Measurements from ENCODE around the gene ZDHHC14. TPM values are rescaled to one million over a fixed set of nuclear protein-coding genes. Genes with fewer than 3 reads are reported as not detected.

The ZDHHC14 gene
- total and polyA plus RNA-seq, 7 donors: 2.5 to 14.6 (median 4.3) TPM

DNA sequence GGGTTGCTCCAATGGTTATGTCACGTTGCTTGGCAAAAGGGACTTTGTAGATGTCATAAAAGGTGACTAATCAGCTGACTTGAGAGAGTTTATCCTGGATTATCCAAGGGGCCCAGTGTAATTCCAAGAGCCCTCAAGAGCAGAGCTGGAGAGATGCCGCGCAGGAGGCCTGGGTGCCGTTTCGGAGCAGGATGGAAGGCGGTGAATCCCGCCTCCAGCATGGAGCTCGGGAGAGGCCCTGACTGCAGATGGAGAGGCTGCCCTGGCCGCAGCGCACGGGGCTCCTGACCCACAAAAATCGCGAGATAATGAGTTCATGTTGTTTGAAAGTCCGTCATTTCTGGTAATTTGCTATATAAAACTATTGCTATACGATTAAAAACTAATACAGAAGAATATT is 219.8 kb downstream of the ZDHHC14 start:
- 91 to 94% (median 93%) methylated on average over 15 of the region's 15 CpGs for WGBS, 3 donors
- DNase-seq: no peak
- H3K9me3 ChIP-seq: no peaks in the 10 kb centered on the region
- TF ChIP-seq, protein P1, sequence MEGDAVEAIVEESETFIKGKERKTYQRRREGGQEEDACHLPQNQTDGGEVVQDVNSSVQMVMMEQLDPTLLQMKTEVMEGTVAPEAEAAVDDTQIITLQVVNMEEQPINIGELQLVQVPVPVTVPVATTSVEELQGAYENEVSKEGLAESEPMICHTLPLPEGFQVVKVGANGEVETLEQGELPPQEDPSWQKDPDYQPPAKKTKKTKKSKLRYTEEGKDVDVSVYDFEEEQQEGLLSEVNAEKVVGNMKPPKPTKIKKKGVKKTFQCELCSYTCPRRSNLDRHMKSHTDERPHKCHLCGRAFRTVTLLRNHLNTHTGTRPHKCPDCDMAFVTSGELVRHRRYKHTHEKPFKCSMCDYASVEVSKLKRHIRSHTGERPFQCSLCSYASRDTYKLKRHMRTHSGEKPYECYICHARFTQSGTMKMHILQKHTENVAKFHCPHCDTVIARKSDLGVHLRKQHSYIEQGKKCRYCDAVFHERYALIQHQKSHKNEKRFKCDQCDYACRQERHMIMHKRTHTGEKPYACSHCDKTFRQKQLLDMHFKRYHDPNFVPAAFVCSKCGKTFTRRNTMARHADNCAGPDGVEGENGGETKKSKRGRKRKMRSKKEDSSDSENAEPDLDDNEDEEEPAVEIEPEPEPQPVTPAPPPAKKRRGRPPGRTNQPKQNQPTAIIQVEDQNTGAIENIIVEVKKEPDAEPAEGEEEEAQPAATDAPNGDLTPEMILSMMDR (IDR thresholded peaks at IDR 0.05): no peak
- intact Hi-C loops (cut with DNase I): no loop called here
- no peak overlapping the region for H3K4me3 ChIP-seq
- peaks cover 3% of the 10 kb centered on the region for H3K4me1 ChIP-seq
- H3K27me3 ChIP-seq (ENCODE audit: insufficient read depth in 3 of 3, low read length in 2 of 3): no peaks in the 10 kb centered on the region
- no peak for ATAC-seq
- H3K36me3 ChIP-seq (ENCODE audit: insufficient read depth in 1 of 2, low read depth in 1 of 2): peaks cover 0 to 3% of the 10 kb centered on the region in 2 donors
- H3K27ac ChIP-seq: no peak overlapping the region

DNA sequence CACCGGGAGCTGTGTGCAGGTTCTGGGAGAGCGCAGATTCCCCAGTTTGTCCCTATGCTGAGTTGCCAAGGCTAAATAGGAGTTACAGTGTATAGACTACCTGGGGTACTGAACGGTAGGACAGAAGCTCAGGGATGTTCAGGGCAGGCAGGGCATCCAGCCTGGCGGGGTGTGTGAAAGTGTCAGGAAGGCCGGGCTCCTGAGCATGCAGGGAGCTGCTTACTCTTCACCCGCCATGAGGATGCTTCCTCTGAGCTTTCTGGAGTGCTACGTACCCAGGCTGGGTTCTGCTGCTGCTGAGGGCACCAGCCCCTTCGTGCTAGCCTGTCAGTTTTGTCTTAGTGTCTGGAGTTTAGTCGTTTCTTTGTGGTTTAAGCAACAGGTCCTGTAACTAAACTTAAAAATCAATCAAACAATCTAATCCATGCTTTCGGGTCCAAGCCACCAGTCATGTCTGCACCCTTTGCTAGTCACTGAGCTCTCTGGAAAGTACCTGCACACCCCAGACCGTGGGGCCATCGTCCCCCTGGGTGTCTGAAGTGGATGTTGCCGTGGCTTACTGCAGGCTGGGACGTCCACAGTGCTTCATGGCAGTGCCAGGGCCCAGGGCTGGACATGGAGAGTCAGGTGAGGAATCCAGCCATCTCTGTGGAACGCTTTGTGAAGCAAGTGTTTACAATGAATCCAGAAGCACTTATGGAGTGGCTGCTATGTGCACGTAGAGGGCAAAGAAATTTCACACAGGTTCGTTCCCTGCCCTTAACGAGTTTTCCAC is 221.7 kb downstream of the ZDHHC14 start:
- no peak for ATAC-seq
- no peak for DNase-seq
- Histone ChIP-seq H3K4me1 (no peaks in the 10 kb centered on the region), H3K36me3 (ENCODE audit: insufficient read depth in 1 of 2, low read depth in 1 of 2) (peaks cover 0 to 3% of the 10 kb centered on the region in 2 donors), H3K27me3 (ENCODE audit: insufficient read depth in 3 of 3, low read length in 2 of 3) (no peaks in the 10 kb centered on the region), H3K4me3 (no peak overlapping the region), H3K27ac (no peak overlapping the region), H3K9me3 (no peaks in the 10 kb centered on the region)
- WGBS, 3 donors: 89 to 91% (median 90%) methylated on average over 18 of the region's 18 CpGs
- intact Hi-C loops (cut with DNase I): no loop called here
- TF ChIP-seq, protein P1 (IDR thresholded peaks at IDR 0.05): no peak

DNA sequence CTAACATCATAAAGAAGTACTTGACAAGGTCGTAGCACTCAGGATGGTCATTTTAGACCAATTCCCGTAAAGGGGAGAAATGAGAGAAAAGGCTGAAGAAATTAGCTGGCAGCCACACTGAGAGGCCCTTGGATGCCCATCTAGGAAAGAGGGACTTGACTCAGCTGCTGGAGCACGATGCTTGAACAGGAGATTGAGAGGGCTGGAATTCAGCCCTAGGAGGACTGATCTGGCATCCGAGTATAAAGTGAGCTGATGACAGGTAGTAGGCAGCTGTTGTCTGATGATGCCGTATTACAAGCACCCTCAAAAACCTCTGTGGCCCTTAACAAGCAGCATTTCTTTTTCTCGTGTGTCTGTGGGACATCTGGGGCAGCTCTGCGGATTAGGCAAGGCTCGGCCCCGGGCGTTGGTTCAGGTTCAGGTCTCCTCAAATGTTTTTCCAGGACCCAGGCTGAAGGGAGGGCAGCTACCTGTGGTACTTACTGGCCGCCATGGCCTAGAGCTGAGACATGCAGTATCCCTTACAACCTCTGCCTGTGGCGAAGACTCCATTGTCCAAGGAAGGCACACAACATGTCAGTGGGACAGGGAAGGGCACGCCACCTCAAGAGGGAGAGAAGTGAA is 222.4 kb downstream of the ZDHHC14 start:
- no peak overlapping the region for H3K27ac ChIP-seq
- DNase-seq (no peak), ATAC-seq (peak in 2 of 4 donors; percentile 48 to 88)
- TF ChIP-seq, protein P1 (IDR thresholded peaks at IDR 0.05): no peak
- 72 to 83% (median 78%) methylated on average over 13 of the region's 13 CpGs for WGBS, 3 donors
- H3K36me3 ChIP-seq (ENCODE audit: insufficient read depth in 1 of 2, low read depth in 1 of 2): peaks cover 0 to 3% of the 10 kb centered on the region in 2 donors
- H3K9me3 ChIP-seq: no peaks in the 10 kb centered on the region
- H3K4me1 ChIP-seq: no peaks in the 10 kb centered on the region
- no peak overlapping the region for H3K4me3 ChIP-seq
- intact Hi-C loops (cut with DNase I): no loop called here
- H3K27me3 ChIP-seq (ENCODE audit: insufficient read depth in 3 of 3, low read length in 2 of 3): no peaks in the 10 kb centered on the region

DNA sequence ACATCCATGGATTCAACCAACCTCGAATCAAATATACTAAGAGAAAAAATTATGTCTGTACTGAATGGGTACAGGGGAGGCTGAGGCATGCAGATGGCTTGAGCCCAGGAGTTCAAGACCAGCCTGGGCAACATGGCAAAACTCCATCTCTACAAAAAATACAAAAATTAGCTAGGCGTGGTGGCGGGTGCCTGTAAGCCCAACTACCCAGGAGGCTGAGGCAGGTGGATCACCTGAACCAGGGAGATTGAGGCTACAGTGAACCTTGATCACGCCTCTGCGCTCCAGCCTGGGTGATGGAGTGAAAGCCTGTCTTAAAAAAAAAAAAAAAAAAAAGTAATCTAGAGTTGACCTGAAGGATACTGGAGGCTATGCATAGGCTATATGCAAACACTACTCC is 223.0 kb downstream of the ZDHHC14 start:
- H3K9me3 ChIP-seq: no peaks in the 10 kb centered on the region
- DNase-seq: no peak
- H3K27me3 ChIP-seq (ENCODE audit: insufficient read depth in 3 of 3, low read length in 2 of 3): no peaks in the 10 kb centered on the region
- intact Hi-C loops (cut with DNase I): no loop called here
- TF ChIP-seq, protein P1 (IDR thresholded peaks at IDR 0.05): no peak
- H3K36me3 ChIP-seq (ENCODE audit: insufficient read depth in 1 of 2, low read depth in 1 of 2): peaks cover 0 to 3% of the 10 kb centered on the region in 2 donors
- H3K4me3 ChIP-seq: no peak overlapping the region
- 96 to 98% (median 96%) methylated on average over 5 of the region's 5 CpGs for WGBS, 3 donors
- no peak overlapping the region for H3K27ac ChIP-seq
- H3K4me1 ChIP-seq: no peaks in the 10 kb centered on the region
- ATAC-seq: no peak
